Peyer's patch (tissue), 4 donors: ENCODE measurements around the gene ACYP1.

Experiments used
- POLR2A ChIP-seq, 2 donors: fragments of 450-650 bp; IDR thresholded peaks; one replicate each; pipeline ENCODE4 v1.5.1; 2017; ENCODE audit warnings: antibody characterized with exemption in 2 of 2, mild to moderate bottlenecking in 2 of 2, moderate library complexity in 2 of 2
- TF ChIP-seq, protein P1 (sequence below), 6 experiments: fragments of 450-650 bp in 4 of 6; fragments of 200-600 bp in 2 of 6; sonication (generic) in 1 of 6; IDR thresholded peaks; one replicate each; pipeline ENCODE4 v1.5.1; 2017 to 2019; ENCODE audit warnings: antibody characterized with exemption in 6 of 6, mild to moderate bottlenecking in 3 of 6, moderate library complexity in 1 of 6

DNA sequence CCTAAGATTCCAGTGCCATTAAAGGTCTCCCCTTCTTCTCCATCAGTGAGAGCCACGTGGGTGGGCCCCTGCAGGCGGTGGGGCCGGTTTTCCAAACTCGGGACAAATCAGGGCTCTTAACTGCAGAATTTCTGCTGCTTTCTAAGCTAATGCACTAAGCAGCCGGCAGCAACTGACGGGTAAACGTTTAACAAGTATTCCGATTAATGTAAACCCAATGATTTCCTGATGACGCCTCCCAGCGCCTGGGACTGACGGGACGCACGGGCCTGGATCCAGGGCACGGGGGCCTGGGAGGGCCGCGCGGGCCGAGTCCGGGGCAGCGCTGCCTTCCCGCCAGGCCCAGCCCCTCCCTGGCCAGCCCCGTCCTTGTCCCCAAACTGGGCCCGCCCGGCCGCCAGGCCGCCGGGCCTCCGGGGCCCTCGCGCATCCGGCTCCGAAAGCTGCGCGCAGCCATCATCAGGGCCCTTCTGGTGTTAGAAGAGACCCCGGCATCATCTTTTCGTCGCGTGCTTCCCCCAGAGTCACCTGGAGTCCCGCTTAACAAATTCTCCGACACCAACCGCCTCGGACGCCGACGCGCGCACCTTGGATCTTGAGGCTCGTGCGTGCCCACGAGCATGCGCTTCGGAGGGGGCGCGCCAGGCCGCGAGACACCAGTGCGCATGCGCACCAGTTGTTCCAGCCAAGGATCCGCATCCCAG is 12.8 kb downstream of the ACYP1 start, which contains the start of gene MLH3:
- TF ChIP-seq, protein P1, sequence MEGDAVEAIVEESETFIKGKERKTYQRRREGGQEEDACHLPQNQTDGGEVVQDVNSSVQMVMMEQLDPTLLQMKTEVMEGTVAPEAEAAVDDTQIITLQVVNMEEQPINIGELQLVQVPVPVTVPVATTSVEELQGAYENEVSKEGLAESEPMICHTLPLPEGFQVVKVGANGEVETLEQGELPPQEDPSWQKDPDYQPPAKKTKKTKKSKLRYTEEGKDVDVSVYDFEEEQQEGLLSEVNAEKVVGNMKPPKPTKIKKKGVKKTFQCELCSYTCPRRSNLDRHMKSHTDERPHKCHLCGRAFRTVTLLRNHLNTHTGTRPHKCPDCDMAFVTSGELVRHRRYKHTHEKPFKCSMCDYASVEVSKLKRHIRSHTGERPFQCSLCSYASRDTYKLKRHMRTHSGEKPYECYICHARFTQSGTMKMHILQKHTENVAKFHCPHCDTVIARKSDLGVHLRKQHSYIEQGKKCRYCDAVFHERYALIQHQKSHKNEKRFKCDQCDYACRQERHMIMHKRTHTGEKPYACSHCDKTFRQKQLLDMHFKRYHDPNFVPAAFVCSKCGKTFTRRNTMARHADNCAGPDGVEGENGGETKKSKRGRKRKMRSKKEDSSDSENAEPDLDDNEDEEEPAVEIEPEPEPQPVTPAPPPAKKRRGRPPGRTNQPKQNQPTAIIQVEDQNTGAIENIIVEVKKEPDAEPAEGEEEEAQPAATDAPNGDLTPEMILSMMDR (IDR thresholded peaks at IDR 0.05), result no peak
- peak; percentile 71 to 79 for TF ChIP-seq POLR2A (IDR thresholded peaks at IDR 0.05)
